Testis (tissue), 2 donors: Measurements from ENCODE around the gene SSBP3.

ENCODE experiments used
- POLR2A ChIP-seq: fragments of 450-650 bp; IDR thresholded peaks from one replicate; pipeline ENCODE4 v1.6.1; 2017; ENCODE audit warnings: antibody characterized with exemption, mild to moderate bottlenecking, moderate library complexity
- TF ChIP-seq, protein P1 (sequence below), 3 experiments: fragments of 450-650 bp in 2 of 3; fragments of 200-600 bp in 1 of 3; sonication (generic) in 1 of 3; IDR thresholded peaks; one replicate each; pipeline ENCODE4 v1.5.1; 2016 to 2019; ENCODE audit warnings: antibody characterized with exemption in 3 of 3, mild to moderate bottlenecking in 2 of 3, moderate library complexity in 1 of 3

- TF ChIP-seq, protein P1, sequence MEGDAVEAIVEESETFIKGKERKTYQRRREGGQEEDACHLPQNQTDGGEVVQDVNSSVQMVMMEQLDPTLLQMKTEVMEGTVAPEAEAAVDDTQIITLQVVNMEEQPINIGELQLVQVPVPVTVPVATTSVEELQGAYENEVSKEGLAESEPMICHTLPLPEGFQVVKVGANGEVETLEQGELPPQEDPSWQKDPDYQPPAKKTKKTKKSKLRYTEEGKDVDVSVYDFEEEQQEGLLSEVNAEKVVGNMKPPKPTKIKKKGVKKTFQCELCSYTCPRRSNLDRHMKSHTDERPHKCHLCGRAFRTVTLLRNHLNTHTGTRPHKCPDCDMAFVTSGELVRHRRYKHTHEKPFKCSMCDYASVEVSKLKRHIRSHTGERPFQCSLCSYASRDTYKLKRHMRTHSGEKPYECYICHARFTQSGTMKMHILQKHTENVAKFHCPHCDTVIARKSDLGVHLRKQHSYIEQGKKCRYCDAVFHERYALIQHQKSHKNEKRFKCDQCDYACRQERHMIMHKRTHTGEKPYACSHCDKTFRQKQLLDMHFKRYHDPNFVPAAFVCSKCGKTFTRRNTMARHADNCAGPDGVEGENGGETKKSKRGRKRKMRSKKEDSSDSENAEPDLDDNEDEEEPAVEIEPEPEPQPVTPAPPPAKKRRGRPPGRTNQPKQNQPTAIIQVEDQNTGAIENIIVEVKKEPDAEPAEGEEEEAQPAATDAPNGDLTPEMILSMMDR (IDR thresholded peaks at IDR 0.05) = no peak
- TF ChIP-seq POLR2A = no peak
Observed at GRCh38 chr1:54342742-54343687, 63.2 kb downstream of the SSBP3 start.
